A549 treated with Mapracorat at 1 μM for 4 hours (cell line): ENCODE measurements around the gene MYH7. TPM values are rescaled to one million over a fixed set of nuclear protein-coding genes. Genes with fewer than 3 reads are reported as not detected.

Source experiments
- total RNA-seq: library from RNA; stranded (reverse); fragments of 200-300 nt; extraction: Qiagen RNA extraction; gene quantifications from 5 replicates; pipeline ENCODE4 v1.2.3, GENCODE V29; 2022

The MYH7 gene
- total RNA-seq = not detected in 5 replicates

GRCh38 chr14:23435543-23436326, at the start of gene MYH7:
Gene MYH7 (minus strand): TSS chr14:23435660. CDS start chr14:23433732, 1,928 bp downstream.

GRCh38 chr14:23469127-23469905, 33.9 kb upstream of the MYH7 start, which contains the start of gene NGDN:
Gene NGDN (plus strand): TSS chr14:23469703. CDS start chr14:23469716, 13 bp downstream.

GRCh38 chr14:23407516-23408306, 27.7 kb downstream of the MYH7 start, which contains the start of gene MYH6:
Gene MYH6 (minus strand): TSS chr14:23408273. CDS start chr14:23407223, 1,050 bp downstream.

GRCh38 chr14:23376482-23377197, 58.8 kb downstream of the MYH7 start, which contains the start of gene CMTM5:
Gene CMTM5 (plus strand): TSS chr14:23377046. CDS start chr14:23377252, 206 bp downstream.

GRCh38 chr14:23372509-23372908, 63.0 kb downstream of the MYH7 start, which contains the start of gene IL25:
Gene IL25 (plus strand): TSS chr14:23372809.

DNA sequence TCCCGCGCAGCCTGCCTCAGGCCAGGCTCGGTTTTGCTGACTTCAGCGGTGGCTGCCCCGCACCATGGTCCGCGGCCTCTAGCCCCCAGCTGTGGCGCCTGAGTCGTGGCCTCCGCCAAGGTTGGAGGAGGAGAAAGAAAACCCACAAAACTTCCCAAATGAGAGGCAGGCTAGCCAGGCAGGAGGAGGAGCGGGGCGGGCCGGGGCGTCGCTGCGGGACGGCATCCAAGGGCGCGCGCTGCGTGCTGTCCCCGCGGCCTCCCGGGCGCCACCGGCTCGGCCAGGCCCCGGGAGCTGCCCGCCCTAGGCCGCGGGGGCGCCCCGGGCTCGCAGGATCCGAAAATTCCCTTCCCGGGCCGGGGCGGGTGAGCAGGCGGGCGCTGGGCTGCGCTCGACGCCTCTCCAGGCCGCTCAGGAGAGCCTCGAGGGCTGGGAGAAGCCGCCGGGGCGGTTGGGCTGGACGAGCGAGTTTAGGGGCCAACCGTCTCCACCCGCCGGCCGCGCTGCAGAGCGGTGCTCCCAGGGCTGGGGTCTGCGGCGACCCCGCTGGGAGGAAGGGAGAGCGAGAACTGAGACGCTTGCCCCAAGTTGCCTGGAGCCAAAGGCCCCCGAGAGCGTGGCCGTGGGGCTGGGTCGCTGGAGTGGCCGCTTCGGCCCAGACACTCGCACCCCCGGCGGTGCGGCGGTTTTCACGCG, 70.3 kb downstream of the MYH7 start, which contains the start of gene EFS:
TSS of gene EFS (minus strand) at position 137 of the 696 bp plus-strand sequence. CDS start 147 bp downstream, outside the sequence.

Other genes starting within 250 kb of the MYH7 start
- not detected in 5 replicates for gene RNF212B, start 197.7 kb downstream of the MYH7 start, total RNA-seq
- 6.6 to 10.9 TPM (median 7.9 TPM) in 5 replicates for gene HOMEZ, start 149.5 kb downstream of the MYH7 start, total RNA-seq
- 2.8 to 4.6 TPM (median 4.0 TPM) in 5 replicates for gene PPP1R3E, start 132.8 kb downstream of the MYH7 start, total RNA-seq
- 15.9 to 20.7 TPM (median 19.0 TPM) in 5 replicates for gene BCL2L2, start 128.8 kb downstream of the MYH7 start, total RNA-seq
- 142 to 156 TPM (median 145 TPM) in 5 replicates for gene PABPN1, start 114.2 kb downstream of the MYH7 start, total RNA-seq
- gene SLC22A17, start 82.8 kb downstream of the MYH7 start, total RNA-seq = 5.5 to 9.4 TPM (median 6.6 TPM) in 5 replicates
- gene EFS, start 70.5 kb downstream of the MYH7 start, total RNA-seq = not detected in 5 replicates
- not detected in 5 replicates for gene IL25, start 62.9 kb downstream of the MYH7 start, total RNA-seq
- gene CMTM5, start 58.6 kb downstream of the MYH7 start, total RNA-seq = not detected in 5 replicates
- 0.03 to 0.11 TPM (median 0.06 TPM) in 4 of 5 replicates, not detected in the other for gene MYH6, start 27.4 kb downstream of the MYH7 start, total RNA-seq
- 56.7 to 74.9 TPM (median 61.2 TPM) in 5 replicates for gene NGDN, start 34.0 kb upstream of the MYH7 start, total RNA-seq
- 0.47 to 0.95 TPM (median 0.81 TPM) in 5 replicates for gene ZFHX2, start 116.1 kb upstream of the MYH7 start, total RNA-seq
- gene THTPA, start 120.6 kb upstream of the MYH7 start, total RNA-seq = 12.6 to 14.9 TPM (median 13.7 TPM) in 5 replicates
- gene AP1G2, start 132.1 kb upstream of the MYH7 start, total RNA-seq = 41.8 to 55.8 TPM (median 48.2 TPM) in 5 replicates
- gene JPH4, start 143.1 kb upstream of the MYH7 start, total RNA-seq = 0.05 to 0.06 TPM (median 0.06 TPM) in 3 of 5 replicates, not detected in the others
- 5.4 to 8.5 TPM (median 6.2 TPM) in 5 replicates for gene DHRS2, start 200.7 kb upstream of the MYH7 start, total RNA-seq